Measurements from ENCODE around the gene ZNF778.

DNA sequence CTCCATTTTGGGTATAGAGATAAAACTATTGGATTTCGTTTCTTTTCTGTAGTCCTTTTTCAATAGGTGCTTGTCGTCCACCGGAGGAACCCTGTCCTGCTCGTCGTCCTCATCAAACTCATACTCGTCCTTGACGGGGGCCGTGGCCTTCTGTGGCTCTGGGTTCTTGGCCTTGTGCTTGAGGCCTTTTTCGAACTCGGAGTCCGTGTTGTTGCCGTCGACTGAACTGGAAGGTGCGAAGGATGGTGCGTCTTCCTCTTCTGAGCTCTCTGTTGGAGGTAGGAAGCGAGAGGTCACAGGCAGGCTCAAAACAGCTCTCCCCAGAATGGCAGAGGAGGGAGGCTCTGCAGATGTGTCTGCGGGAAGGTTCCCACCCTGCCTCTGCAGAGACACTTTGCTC, 67.9 kb downstream of the ZNF778 start:
- no peak; the same call in 1 of the 2 replicates for TF ChIP-seq POLR2A (IDR thresholded peaks at IDR 0.05; ENCODE audit: low read depth, low read length)
- TF ChIP-seq, protein P1, sequence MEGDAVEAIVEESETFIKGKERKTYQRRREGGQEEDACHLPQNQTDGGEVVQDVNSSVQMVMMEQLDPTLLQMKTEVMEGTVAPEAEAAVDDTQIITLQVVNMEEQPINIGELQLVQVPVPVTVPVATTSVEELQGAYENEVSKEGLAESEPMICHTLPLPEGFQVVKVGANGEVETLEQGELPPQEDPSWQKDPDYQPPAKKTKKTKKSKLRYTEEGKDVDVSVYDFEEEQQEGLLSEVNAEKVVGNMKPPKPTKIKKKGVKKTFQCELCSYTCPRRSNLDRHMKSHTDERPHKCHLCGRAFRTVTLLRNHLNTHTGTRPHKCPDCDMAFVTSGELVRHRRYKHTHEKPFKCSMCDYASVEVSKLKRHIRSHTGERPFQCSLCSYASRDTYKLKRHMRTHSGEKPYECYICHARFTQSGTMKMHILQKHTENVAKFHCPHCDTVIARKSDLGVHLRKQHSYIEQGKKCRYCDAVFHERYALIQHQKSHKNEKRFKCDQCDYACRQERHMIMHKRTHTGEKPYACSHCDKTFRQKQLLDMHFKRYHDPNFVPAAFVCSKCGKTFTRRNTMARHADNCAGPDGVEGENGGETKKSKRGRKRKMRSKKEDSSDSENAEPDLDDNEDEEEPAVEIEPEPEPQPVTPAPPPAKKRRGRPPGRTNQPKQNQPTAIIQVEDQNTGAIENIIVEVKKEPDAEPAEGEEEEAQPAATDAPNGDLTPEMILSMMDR (IDR thresholded peaks at IDR 0.05 in 2 of 3, conservative IDR thresholded peaks at IDR 0.05 in 1 of 3; ENCODE audit: control insufficient read depth in 2 of 3, extremely low read depth in 1 of 3, insufficient read depth in 1 of 3, low read depth in 3 of 3, low read length in 3 of 3): no peak
- no peak for TF ChIP-seq ZNF687 (IDR thresholded peaks at IDR 0.05)
- TF ChIP-seq EP300 (IDR thresholded peaks at IDR 0.05; ENCODE audit: borderline replicate concordance in 1 of 2, control insufficient read depth in 1 of 2, low read depth in 2 of 2, low read length in 2 of 2): no peak
- no peak for TF ChIP-seq RFX5 (IDR thresholded peaks at IDR 0.05; ENCODE audit: low read depth, low read length)
- no peak for TF ChIP-seq YY1 (IDR thresholded peaks at IDR 0.05; ENCODE audit: low read depth, low read length)
- TF ChIP-seq BCL11A (IDR thresholded peaks at IDR 0.05; ENCODE audit: low read depth, low read length): no peak
- TF ChIP-seq ZNF274 (IDR thresholded peaks at IDR 0.05; ENCODE audit: insufficient read depth, insufficient read length): no peak
- no peak for TF ChIP-seq MAX (IDR thresholded peaks at IDR 0.05; ENCODE audit: low read depth, low read length)
- no peak for TF ChIP-seq RUNX3 (IDR thresholded peaks at IDR 0.05; ENCODE audit: low read length)
- no peak for TF ChIP-seq FOXK2 (IDR thresholded peaks at IDR 0.05)
- no peak for TF ChIP-seq RAD21 (IDR thresholded peaks at IDR 0.05; ENCODE audit: insufficient read depth, low read depth, low read length)

All from GM12878 (cell line).